ENCODE data around the gene TMEM179. TPM values are rescaled to one million over a fixed set of nuclear protein-coding genes. Genes with fewer than 3 reads are reported as not detected.

Gene TMEM179
- total RNA-seq, 1 donor from 2014 or later = not detected

- intact Hi-C loops (cut with DNase I) = loop anchor here (10.0 kb wide), 1 partner anchor 179 kb away; no protein-coding TSS in a partner anchor
Measured at GRCh38 chr14:104554088-104554607, 50.4 kb downstream of the TMEM179 start.

GRCh38 chr14:104553166-104554087 is 51.1 kb downstream of the TMEM179 start:
- DNase-seq (no peak), ATAC-seq (ENCODE audit: poor library complexity) (no peak)
- intact Hi-C loops (cut with DNase I) = loop anchor here (10.0 kb wide), 1 partner anchor 179 kb away; no protein-coding TSS in a partner anchor

More at GRCh38 chr14:104554088-104554607, 50.4 kb downstream of the TMEM179 start:
- no peak for DNase-seq
- no peak for ATAC-seq (ENCODE audit: poor library complexity)

- ATAC-seq (ENCODE audit: poor library complexity) = no peak
- no peak for DNase-seq
- intact Hi-C loops (cut with DNase I) = loop anchor here (10.0 kb wide), 1 partner anchor 178 kb away; no protein-coding TSS in a partner anchor
Measured at GRCh38 chr14:104552738-104553125, 51.8 kb downstream of the TMEM179 start.

GRCh38 chr14:104551851-104552737 is 52.5 kb downstream of the TMEM179 start:
- no peak for ATAC-seq (ENCODE audit: poor library complexity)
- intact Hi-C loops (cut with DNase I) = loop anchor here (10.0 kb wide), 1 partner anchor 177 kb away; no protein-coding TSS in a partner anchor
- no peak for DNase-seq

GRCh38 chr14:104550861-104551728 is 53.5 kb downstream of the TMEM179 start:
- ATAC-seq (ENCODE audit: poor library complexity) = no peak
- intact Hi-C loops (cut with DNase I) = loop anchor here (10.0 kb wide), 1 partner anchor 176 kb away; no protein-coding TSS in a partner anchor
- DNase-seq = no peak

GRCh38 chr14:104550340-104550860 is 54.2 kb downstream of the TMEM179 start:
- intact Hi-C loops (cut with DNase I) = loop anchor here (10.0 kb wide), 1 partner anchor 176 kb away; no protein-coding TSS in a partner anchor
- DNase-seq (no peak), ATAC-seq (ENCODE audit: poor library complexity) (no peak)

GRCh38 chr14:104549536-104550339 is 54.8 kb downstream of the TMEM179 start:
- DNase-seq = no peak
- intact Hi-C loops (cut with DNase I) = loop anchor here (10.0 kb wide), 1 partner anchor 175 kb away; no protein-coding TSS in a partner anchor
- no peak for ATAC-seq (ENCODE audit: poor library complexity)

GRCh38 chr14:104548802-104549535 is 55.6 kb downstream of the TMEM179 start:
- ATAC-seq (ENCODE audit: poor library complexity) (no peak), DNase-seq (no peak)
- intact Hi-C loops (cut with DNase I) = no loop called here

- no peak for ATAC-seq (ENCODE audit: poor library complexity)
- no peak for DNase-seq
- intact Hi-C loops (cut with DNase I) = no loop called here
Measured at GRCh38 chr14:104547998-104548700, 56.4 kb downstream of the TMEM179 start.

GRCh38 chr14:104547310-104547997 is 57.1 kb downstream of the TMEM179 start:
- intact Hi-C loops (cut with DNase I) = no loop called here
- no peak for DNase-seq
- no peak for ATAC-seq (ENCODE audit: poor library complexity)

- intact Hi-C loops (cut with DNase I) = no loop called here
- DNase-seq = no peak
- no peak for ATAC-seq (ENCODE audit: poor library complexity)
Measured at GRCh38 chr14:104546591-104547309, 57.8 kb downstream of the TMEM179 start.

- DNase-seq (no peak), ATAC-seq (ENCODE audit: poor library complexity) (no peak)
- intact Hi-C loops (cut with DNase I) = no loop called here
Measured at GRCh38 chr14:104545942-104546501, 58.5 kb downstream of the TMEM179 start.

- DNase-seq (no peak), ATAC-seq (ENCODE audit: poor library complexity) (no peak)
- intact Hi-C loops (cut with DNase I) = no loop called here
Measured at GRCh38 chr14:104545151-104545941, 59.2 kb downstream of the TMEM179 start.

Data from Right ventricle myocardium superior (tissue), 1 donor.